ENCODE results near the gene DMRT3. TPM values are rescaled to one million over a fixed set of nuclear protein-coding genes. Genes with fewer than 3 reads are reported as not detected.

The DMRT3 gene, protein sequence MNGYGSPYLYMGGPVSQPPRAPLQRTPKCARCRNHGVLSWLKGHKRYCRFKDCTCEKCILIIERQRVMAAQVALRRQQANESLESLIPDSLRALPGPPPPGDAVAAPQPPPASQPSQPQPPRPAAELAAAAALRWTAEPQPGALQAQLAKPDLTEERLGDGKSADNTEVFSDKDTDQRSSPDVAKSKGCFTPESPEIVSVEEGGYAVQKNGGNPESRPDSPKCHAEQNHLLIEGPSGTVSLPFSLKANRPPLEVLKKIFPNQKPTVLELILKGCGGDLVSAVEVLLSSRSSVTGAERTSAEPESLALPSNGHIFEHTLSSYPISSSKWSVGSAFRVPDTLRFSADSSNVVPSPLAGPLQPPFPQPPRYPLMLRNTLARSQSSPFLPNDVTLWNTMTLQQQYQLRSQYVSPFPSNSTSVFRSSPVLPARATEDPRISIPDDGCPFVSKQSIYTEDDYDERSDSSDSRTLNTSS
- 0.04 TPM in 1 of 5 replicates, not detected in the others for total RNA-seq (2022; extraction: Qiagen RNA extraction; ENCODE audit: low read depth)

DNA sequence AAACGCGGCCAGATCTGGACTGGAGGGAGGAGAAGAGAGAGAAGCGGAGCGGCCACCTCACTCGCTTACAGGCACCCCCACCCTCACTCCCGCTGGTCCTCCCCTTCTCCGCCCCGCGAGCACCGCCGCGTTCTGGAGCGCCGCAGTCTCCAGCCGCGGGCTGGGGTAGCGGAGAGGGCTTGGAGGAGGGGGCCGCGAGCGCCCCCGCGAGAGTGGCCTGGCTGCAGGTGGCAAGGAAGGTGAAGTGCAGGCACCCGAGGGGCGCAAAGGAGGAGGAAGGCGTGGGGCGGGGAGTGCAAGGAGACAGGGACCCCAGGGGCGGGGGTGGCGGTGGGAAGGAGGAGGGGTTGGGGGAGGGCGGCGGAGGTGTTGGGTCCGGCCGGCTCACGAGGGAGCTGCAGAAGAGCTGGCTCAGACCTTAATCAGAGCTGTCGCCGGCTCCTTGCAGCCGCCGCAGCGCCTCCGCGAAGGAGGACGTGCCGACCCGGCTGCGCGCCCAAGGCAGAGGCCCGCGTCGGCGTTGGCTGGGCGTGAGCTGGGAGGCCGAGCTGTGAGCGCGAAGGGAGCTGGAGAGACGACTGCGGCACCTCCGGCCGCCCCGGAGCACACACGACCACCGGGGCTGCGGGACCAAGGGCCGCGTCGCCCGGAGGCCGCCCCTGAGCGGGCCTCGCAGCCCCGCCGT is at the start of gene DMRT3:
DMRT3 (plus strand) TSS at position 398 of the 685 bp plus-strand sequence. CDS start 347 bp downstream, outside the sequence.

Other genes starting within 250 kb of the DMRT3 start
- 0.05 TPM in 1 of 5 replicates, not detected in the others for gene DMRT1, start 135.0 kb upstream of the DMRT3 start, total RNA-seq (2022; extraction: Qiagen RNA extraction; ENCODE audit: low read depth)
- gene DMRT2, start 73.7 kb downstream of the DMRT3 start, total RNA-seq (2022; extraction: Qiagen RNA extraction; ENCODE audit: low read depth) = 0.09 to 0.10 TPM in 2 of 5 replicates, not detected in the others